ENCODE data around the gene DLGAP4. TPM values are rescaled to one million over a fixed set of nuclear protein-coding genes. Genes with fewer than 3 reads are reported as not detected.

The DLGAP4 gene
- total RNA-seq, 1 experiment from 2014 or later = 40.3 TPM

- intact Hi-C loops (cut with micrococcal nuclease) = no loop called here
- Histone ChIP-seq H3K36me3 (ENCODE audit: control insufficient read depth in 1 of 2, insufficient read depth in 2 of 2, low read length in 2 of 2) (no peaks in the 10 kb centered on the region), H3K27ac (ENCODE audit: low read depth, low read length) (no peak overlapping the region), H3K9me2 (ENCODE audit: insufficient read depth) (no peaks in the 10 kb centered on the region), H3K4me3 (replicated peaks in 1 of 2; ENCODE audit: low read depth in 1 of 2, low read length in 2 of 2) (no peak overlapping the region), H3K9ac (ENCODE audit: low read length) (no peak overlapping the region), H3K4me2 (ENCODE audit: low read length) (no peak overlapping the region), H4K20me1 (ENCODE audit: insufficient read depth) (no peaks in the 10 kb centered on the region), H3K4me1 (ENCODE audit: control insufficient read depth in 1 of 2, insufficient read depth in 2 of 2, low read length in 2 of 2) (peaks cover 0 to 5% of the 10 kb centered on the region in 2 experiments; a peak in 1 of 4 replicates), H3K27me3 (ENCODE audit: insufficient read depth, low read length) (no peaks in the 10 kb centered on the region), H3K79me2 (ENCODE audit: insufficient read depth, low read length) (no peaks in the 10 kb centered on the region), H3K9me3 (ENCODE audit: control insufficient read depth in 1 of 2, insufficient read depth in 1 of 2, low read depth in 1 of 2, low read length in 2 of 2) (peaks cover 0 to 5% of the 10 kb centered on the region in 2 experiments; a peak in 1 of 4 replicates), H2AFZ (ENCODE audit: low read depth, low read length, poor library complexity, severe bottlenecking) (no peak overlapping the region)
- CTCF ChIA-PET = interaction anchor here (1.3 kb wide), 1 partner anchor 47 kb away, joined by 3 read pairs; no protein-coding TSS in a partner anchor
- RAD21 ChIA-PET (ENCODE audit: low non-redundant PET in 1 of 2, low total read pairs in 2 of 2, uncharacterized antibody in 2 of 2, unreplicated experiment in 2 of 2) = no interaction called here
- POLR2A ChIA-PET = no interaction called here
- no peak for DNase-seq (ENCODE audit: low read depth, low spot score)
- no peak for ATAC-seq
- no peak for TF ChIP-seq EZH2phosphoT487 (IDR thresholded peaks at IDR 0.05; ENCODE audit: borderline replicate concordance)
- TF ChIP-seq EGR1 (IDR thresholded peaks at IDR 0.05; ENCODE audit: low read depth) = no peak
- TF ChIP-seq JUND (IDR thresholded peaks at IDR 0.05) = no peak
- no peak for TF ChIP-seq ELF1 (IDR thresholded peaks at IDR 0.05; ENCODE audit: borderline replicate concordance, low read depth)
- TF ChIP-seq RAD21 (IDR thresholded peaks at IDR 0.05; ENCODE audit: low read depth) = no peak
- no peak for TF ChIP-seq ZNF274 (IDR thresholded peaks at IDR 0.05; ENCODE audit: low read depth, low read length)
- TF ChIP-seq ZFX (IDR thresholded peaks at IDR 0.05) = no peak
- TF ChIP-seq YY1 (IDR thresholded peaks at IDR 0.05; ENCODE audit: extremely low read depth, insufficient replicate concordance, low read depth, low read length) = no peak
- no peak for TF ChIP-seq POLR2AphosphoS5 (IDR thresholded peaks at IDR 0.05; ENCODE audit: low read depth, low read length)
- TF ChIP-seq, protein P1, sequence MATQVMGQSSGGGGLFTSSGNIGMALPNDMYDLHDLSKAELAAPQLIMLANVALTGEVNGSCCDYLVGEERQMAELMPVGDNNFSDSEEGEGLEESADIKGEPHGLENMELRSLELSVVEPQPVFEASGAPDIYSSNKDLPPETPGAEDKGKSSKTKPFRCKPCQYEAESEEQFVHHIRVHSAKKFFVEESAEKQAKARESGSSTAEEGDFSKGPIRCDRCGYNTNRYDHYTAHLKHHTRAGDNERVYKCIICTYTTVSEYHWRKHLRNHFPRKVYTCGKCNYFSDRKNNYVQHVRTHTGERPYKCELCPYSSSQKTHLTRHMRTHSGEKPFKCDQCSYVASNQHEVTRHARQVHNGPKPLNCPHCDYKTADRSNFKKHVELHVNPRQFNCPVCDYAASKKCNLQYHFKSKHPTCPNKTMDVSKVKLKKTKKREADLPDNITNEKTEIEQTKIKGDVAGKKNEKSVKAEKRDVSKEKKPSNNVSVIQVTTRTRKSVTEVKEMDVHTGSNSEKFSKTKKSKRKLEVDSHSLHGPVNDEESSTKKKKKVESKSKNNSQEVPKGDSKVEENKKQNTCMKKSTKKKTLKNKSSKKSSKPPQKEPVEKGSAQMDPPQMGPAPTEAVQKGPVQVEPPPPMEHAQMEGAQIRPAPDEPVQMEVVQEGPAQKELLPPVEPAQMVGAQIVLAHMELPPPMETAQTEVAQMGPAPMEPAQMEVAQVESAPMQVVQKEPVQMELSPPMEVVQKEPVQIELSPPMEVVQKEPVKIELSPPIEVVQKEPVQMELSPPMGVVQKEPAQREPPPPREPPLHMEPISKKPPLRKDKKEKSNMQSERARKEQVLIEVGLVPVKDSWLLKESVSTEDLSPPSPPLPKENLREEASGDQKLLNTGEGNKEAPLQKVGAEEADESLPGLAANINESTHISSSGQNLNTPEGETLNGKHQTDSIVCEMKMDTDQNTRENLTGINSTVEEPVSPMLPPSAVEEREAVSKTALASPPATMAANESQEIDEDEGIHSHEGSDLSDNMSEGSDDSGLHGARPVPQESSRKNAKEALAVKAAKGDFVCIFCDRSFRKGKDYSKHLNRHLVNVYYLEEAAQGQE (IDR thresholded peaks at IDR 0.05; ENCODE audit: low read depth) = no peak
- TF ChIP-seq CBX3 (IDR thresholded peaks at IDR 0.05; ENCODE audit: low read depth) = no peak
- BruUV-seq (replicated peaks) = no TSS peak
Observed at GRCh38 chr20:36445847-36446246, 139.7 kb downstream of the DLGAP4 start.
